NOMO-1 (cell line): ENCODE data around the gene GP1BB.
"Not testable (repeated sequence)": the region's sequence is repeated elsewhere in the genome, so short reads cannot be mapped to it uniquely, and the experiment has no call there.

Experiments used
- DNase-seq, 2 experiments: peaks; one replicate each; lab custom pipeline; 2025; ENCODE audit not compliant: unreplicated experiment in 2 of 2; lab: John Stamatoyannopoulos, UW

The GP1BB gene

DNA sequence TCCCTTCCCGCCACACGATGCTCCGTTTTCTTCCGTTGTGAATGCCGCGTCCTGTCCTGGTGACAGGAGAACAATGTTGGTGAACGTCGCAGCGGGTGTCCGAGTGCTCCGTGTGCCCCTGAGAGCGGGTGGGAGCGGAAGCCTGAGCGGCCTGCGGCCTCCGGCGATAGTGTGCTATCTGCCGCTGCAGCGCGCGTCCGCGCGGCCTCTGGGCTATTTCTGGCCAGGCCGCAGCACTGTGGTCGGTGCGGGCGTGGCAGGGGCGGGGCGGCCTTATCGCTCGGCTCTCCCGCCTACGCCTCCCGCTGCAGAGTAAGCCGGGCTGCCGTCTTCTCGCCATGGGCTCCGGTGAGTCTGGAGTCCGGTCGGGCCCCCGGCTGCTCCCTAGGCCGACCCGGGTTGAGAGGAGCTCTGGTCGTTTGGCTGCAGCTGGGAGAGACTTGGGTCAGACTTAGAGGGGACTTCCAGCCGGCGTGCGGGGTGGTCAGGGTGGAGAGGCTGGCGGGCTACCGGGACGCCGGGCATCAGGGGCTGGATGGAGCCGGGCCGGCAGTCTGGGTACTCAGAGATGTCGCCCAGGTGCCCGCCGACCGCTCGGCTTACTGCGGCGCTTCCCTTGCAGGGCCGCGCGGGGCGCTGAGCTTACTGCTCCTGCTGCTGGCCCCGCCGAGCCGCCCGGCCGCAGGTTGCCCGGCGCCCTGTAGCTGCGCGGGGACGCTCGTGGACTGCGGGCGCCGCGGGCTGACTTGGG is at the start of gene GP1BB:
Gene GP1BB (plus strand): TSS at position 308 of the 751 bp plus-strand sequence. CDS start 31 bp downstream, at position 339.
- DNase-seq, result peak; percentile 24 to 69

DNA sequence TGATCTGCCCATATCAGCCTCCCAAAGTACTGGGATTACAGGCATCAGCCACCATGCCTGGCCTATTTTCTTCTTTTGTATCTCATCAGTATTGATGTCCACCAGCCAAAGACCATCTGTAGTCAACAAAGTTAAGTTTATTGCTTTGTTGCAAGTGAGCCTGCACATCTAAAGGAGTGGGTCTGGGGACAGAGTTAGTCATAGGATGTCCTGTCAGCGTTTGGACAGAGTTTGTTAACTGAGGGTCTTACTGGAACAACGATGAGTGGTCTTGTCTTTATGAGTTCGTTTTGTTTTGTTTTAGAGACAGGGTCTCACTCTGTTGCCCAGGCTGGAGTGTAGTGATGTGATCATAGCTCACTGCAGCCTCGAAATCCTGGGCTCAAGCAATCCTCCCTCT is 49.7 kb upstream of the GP1BB start:
- DNase-seq, result no peak

DNA sequence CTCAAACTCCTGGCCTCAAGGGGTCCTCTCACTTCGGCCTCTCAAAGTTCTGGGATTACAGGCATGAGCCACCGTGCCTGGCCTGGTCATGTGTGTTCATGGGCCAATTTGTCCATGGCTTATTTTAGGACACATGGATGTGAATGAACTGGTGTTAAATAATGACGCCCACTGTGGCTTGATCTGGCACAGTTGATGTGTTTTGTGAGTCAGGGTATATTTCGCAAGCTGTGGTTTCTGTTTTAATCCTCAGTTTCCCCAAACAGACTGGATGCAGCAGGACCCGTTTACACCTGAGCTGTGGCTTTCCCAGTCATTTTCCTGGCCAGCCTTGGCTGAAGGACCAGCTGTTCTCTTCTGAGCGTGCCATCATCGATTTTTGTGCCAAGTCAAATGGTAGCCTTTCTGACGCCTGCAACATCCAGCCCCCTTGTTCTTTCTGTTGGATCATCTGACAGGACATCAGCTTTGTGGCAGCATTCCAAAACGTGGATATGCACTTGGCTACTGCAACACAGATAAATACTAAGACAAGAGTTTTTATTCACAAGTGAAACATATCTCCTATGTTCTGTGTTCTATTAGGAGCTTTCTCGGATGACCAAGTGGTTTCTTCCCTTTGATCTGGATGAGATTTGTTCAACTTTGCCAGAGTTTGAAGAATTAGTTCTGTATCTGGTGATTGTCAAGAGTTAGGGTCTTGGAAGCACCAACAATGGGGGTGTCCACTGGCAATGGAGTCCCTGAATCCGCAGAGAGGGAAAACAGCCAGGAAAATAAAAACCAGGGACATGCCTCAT is 49.0 kb upstream of the GP1BB start:
- no peak for DNase-seq

DNA sequence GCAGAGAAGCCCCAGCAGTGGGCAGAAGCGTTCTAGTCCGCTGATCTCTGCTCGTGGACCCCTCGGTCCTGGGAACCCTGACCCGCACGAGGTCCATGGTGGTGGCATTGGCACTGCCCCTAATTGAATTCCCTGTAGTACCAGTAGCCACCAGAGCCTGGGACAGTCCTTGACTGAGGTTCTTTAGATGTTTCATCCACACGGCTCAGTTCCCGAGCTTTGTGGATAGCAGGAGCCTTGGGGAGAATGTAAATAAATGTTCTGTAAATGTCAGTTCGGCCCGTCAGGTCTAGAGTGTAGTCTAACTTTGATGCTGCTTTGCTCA is 48.4 kb upstream of the GP1BB start:
- no peak for DNase-seq

DNA sequence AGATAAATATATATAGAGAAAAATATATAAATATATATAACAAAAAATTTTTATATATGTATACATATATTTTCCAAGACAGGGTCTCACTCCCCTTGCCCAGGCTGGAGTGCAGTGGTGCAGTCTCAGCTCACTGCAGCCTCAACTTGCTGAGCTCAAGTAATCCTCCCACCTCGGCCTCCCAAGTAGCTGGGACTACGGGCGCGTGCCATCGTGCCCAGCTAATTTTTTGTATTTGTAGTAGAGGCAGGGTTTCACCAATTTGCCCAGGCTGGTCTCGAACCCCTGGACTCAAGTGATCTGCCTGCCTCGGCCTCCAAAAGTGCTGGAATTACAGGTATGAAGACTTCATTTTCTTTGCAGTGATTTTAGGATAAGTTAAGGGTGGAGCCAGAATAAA is 47.9 kb upstream of the GP1BB start:
- no peak for DNase-seq

DNA sequence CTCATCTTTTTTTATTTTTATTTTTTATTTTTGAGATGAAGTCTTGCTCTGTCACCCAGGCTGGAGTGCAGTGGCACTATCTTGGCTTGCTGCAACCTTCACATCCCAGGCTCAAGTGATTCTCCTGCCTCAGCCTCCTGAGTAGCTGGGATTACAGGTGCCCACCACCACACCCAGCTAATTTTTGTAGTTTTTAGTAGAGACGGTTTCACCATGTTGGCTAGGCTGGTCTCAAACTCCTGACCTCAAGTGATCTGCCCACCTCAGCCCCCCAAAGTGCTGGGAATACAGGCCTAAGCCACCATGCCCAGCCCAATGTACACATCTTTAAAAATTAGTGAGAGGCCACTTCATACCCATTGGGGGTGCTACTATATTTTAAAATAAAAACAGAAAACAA is 46.9 kb upstream of the GP1BB start:
- DNase-seq, result not testable (repeated sequence)

DNA sequence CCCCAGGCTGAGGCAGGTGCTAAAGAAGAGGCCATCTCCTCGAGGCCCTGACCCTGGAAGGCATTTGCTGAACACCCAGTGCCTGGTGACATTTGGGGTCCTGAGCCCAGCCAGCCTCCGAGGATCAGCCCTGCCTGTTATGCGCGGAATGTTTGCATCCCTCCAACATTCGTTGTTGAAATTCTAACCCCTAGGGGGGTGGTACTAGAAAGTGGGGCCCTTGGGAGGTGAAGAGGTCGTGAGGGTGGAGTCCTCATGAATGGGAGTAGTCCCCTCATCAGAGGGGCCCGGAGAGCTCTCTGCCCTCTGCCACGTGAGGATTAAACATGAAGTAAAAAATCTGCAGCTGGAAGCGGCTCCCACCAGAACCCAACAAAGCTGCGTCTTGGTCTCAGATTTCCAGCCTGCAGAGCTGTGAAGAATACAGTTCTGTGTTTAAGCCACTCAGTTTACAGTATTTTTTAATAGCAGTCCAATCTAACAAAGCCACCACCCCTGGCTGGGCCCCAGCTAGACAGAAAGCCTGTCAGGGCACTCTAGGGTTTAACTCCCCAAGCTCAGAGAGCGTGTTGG is 44.3 kb upstream of the GP1BB start:
- no peak for DNase-seq

DNA sequence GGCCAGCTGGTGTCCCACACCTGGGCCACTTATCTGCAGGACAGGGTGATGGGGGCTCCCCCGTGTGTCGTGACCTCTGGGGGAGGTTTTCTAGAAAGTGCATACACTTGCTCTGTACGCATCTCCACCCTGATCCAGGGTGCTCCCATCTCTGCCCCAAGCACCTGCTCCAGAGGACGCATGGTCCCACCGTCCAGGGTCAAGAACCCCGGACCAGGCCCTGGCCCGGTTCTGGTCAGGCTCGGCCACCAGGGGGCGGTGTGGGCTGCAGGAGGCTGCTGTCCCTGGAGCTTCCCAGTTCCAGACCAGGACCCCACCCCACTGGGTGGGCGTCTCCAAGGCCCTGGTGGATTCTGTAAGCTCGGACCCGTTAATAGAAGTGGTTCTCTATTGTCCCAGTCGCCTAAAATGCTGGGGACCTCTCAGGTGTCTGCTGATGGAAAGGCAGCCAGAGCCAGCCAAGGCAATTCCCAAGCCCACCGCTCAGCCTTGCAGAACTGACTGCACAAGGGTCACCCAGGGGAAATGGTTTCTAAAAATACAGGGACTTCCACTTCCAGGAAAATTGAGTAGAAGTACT is 43.7 kb upstream of the GP1BB start:
- no peak for DNase-seq

DNA sequence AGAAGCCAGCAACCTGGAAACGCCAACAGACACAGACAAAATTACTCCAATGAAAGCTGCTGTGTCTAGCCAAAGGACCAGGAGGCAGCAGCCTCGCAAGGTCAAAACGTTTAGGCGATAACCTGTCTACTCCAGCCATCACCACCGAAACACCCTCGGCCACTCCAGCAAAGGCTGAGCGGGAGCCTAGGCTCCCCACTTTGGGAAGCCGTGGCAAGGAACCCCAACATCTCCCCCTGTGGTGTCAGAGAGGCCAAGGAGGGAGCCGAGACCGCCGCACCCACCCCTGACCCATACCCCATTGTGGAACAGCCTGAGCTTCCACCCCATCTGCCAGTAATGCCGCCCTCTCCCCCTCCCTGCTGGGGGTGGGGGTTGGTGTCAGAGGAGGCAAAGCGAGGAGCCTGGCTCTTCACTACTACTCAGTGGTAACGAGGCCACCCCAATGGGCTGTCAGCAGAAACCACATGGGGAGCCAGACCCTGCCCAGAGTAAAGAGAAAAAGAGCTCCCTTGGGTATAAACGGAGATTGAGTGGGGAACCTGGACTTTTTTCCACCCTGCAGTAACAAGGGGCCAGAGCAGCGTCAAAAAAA is 43.0 kb upstream of the GP1BB start:
- no peak for DNase-seq

DNA sequence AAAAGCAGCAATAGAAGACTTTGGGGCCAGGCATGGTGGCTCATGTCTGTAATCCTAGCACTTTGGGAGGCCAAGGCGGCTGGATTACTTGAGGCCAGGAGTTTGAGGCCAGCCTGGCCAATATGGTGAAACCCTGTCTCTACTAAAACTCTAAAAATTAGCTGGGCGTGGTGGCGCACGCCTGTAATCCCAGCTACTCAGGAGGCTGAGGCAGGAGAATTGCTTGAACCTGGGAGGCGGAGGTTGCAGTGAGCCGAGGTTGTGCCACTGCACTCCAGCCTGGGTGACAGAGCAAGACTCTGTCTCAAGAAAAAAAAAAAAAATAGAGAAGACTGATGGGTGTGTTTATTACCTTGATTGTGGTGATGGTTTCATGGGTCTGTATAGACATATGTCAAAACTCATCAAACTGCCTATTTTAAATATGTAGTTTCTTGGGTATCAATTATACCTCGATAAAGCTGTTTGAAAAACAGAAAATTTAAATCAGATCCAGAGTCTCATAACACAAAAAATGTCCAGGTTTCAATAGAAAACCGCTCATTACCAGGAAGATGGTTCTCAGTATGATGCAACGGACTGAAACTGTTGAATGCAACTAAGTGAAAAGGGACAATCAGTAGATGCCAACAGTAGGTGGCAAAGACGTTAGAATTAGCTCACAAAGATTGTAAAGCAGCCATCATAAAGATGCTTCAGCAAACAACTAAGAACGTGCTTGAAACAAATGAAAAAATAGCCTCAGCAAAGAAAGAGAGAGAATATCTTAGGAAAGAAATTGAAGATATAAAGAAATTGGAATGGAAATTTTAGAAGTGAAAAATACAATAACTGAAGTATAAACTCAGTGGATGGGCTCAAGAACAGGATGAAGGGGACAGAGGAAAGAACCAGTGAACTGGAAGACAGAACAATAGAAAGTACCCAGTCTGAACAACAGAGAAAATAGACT is 42.2 kb upstream of the GP1BB start:
- DNase-seq, result no peak

DNA sequence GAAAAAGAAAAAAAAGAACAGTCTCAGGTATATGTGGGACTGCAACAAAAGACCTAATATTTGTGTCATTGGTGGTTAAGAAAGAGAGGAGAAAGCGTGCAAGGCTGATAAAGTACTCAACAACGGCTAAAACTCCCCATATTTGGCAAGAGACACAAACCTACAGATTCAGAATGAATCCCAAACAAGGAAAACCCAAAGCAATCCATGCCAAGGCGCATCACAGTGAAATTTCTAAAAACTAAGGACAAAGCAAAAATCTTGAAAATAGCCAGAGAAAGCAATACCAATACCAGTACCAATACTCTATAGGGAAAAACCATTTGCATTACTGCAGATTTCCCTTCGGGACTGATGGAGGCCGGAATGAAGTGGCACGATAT is 41.5 kb upstream of the GP1BB start:
- no peak for DNase-seq

DNA sequence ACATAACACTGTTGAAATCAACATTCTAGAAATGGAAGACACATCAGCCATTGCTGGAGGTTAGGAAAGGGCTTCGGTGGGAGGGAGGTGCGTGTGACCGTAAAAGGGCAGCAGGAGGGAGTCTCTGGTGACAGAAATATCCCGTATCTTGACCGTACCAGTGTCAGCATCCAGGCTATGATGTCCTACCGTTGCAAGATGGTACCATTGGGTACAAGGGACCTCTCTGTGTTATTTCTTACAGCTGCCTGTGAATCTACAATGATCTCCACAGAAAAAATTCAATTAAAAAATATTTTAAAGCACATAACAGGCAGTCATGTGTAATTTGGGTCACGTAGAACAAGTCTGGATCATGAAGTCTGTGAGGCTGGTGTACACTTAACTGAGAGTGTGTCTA is 36.4 kb upstream of the GP1BB start:
- no peak for DNase-seq

DNA sequence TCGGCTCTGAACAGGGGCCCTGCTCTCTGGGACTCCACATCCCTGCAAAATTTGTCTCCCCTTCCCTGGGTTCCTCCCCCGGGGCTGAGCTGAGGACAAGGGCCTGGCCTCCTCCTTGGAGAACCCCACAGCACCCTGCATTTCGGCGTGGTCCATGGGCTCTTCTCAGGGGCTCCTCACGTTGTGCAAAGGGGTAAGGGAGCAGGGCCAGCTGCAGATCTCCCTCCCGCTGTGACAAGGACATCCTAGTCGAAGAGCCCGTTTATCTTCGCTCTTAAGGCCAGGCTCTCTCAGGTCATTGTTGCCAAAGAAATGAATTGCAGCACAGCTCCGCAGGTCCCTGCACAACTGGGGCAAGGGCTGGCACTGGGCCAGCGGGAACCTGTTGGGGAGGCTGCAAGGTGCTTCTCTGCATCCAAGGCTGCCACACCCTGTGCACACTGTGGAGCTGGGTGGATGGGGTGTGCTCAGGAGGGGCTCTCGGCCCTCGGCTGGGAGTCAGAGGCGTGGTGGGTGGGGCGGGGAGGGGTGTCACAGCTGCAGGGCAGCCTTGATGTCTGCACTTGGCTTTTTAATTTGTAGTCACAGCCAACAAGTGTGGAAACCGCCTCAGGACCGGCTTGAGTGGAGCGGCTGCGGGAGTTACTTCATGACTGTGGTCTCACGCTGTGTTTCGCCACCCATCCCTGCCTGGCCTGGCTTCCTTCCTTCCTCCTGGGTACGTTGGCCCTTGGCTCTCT is 35.6 kb upstream of the GP1BB start:
- DNase-seq, result peak; percentile 85 to 92

DNA sequence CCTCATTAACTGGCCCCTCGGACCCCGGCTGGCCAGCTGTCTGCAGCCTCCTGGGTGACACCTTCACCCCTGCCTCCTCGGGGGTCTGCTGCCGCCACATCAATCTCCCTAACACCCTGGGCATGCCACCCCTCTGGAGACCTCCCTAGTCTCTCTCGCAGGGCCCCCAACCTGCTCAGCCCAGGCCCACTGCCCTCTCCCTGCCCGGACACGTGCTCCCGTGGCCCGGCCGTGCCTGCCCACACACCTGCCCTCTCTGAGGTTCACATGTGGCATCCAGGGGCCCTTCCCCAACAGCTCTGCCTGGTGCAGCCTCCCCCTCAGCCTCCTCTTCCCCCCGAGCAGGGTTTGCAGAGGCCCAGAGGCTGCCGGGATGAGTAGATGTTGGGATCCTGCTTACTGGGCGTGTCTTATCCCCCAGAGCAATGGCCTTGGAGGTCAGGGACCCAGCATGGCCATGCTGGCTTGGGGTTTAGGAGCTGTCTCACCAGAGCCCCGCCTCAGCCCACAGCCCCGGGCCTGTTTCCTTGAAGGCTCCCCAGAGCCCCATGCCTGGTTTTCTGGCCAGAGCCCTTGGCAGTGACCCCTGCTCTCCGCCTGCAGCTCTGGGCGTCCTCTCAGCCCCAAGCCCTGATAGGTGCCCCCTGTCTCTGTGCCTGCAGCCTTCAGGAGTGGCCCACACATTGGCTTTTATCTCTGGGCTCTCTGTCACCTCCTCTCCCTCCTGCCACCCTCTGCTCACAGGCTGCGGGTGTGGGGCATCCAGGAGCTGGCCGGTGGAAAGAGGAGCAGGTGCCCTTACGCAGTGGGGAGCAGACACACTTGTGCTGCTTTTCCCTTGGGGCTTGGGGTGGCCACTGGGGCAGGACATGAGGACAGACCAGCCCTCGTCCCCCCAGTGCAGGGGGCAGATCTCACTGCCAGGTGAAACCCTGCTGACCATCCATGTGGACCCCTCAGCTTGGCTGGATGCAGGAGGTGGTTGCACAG is 34.7 kb upstream of the GP1BB start:
- no peak for DNase-seq

DNA sequence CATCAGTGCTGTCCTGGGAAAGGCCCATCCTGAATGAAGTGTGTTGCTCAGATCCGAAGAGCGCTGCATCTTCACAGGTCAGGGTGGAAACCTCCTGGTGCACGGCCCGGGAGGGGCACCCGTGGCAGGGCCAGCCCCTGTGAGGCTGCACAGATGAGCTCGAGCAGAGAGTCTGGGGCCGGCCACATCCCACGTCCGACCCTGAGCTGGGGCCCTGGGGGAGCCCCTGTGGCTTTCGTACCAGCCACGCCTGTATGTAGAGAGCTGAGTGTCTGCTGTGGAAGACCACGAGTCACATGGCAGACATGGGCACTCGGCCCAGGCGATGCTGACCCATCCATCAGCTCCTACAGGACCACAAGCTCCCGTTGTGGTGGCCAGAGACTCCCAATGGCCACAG is 33.9 kb upstream of the GP1BB start:
- DNase-seq, result no peak

DNA sequence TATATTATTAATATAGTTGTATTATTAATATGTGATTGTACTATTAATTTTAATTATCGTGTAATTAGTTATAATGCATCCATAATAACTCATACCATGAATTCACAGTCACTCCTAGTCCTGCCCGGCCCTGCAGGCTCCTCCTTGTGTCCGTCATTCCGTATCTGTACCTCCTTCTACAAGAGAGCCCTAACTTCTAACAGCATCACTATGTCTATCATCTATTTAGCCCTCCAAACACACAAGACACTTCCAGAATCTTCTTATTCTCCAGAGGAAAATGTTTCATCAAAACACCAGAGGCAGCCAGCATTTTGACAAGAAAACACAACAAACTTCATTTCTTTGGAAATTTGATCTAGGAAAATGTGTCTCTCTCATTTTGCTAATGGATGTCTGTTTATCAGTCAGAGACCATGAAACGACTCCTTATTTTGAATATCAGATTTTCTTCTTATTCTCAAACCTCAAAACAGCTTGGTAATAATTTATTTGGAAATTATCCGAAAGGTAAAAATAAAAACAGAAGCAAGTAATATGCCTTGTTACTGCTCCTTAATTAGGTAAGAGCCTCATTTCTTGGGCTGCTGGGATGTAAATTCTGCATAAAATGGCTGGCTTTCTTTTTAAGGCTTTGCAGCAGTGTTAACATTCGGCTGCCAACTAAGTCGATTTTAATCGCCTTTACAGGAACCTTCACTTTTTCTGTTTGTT is 32.2 kb upstream of the GP1BB start:
- DNase-seq, result no peak

DNA sequence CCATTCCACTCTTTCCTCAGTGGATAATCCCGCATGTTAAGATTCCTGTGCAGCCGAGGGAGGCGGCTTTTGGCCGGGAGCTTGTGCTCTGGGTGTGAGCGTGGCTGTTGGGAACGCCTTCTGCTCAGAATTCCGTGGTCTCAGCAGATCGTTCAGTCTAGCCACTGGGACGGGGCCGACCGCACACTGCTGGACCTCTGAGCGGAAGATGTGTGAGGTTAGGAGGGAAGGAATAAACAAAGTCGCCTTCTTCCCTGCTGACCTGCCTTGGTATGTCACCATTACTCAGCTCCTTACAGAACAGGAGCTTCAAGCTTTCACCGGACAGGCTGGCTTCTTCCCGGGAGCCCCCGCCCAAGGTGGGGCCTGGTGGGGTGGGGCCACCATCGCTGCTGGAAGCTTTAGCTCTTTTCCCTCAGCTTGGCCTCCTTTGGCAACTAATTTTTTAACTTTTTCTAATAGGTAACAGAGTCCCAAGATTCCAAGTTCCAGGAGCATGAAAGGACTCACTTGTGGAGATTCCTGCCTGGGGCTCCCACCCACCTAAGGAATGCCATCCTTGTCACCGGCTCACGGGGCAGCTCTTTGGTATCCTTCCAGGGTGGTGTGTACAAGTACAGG is 31.5 kb upstream of the GP1BB start:
- no peak for DNase-seq
